ENCODE data around the gene HAND1. TPM values are rescaled to one million over a fixed set of nuclear protein-coding genes. Genes with fewer than 3 reads are reported as not detected.

HAND1 gene
- polyA plus RNA-seq, 6 donors from 2014 or later = not detected

DNA sequence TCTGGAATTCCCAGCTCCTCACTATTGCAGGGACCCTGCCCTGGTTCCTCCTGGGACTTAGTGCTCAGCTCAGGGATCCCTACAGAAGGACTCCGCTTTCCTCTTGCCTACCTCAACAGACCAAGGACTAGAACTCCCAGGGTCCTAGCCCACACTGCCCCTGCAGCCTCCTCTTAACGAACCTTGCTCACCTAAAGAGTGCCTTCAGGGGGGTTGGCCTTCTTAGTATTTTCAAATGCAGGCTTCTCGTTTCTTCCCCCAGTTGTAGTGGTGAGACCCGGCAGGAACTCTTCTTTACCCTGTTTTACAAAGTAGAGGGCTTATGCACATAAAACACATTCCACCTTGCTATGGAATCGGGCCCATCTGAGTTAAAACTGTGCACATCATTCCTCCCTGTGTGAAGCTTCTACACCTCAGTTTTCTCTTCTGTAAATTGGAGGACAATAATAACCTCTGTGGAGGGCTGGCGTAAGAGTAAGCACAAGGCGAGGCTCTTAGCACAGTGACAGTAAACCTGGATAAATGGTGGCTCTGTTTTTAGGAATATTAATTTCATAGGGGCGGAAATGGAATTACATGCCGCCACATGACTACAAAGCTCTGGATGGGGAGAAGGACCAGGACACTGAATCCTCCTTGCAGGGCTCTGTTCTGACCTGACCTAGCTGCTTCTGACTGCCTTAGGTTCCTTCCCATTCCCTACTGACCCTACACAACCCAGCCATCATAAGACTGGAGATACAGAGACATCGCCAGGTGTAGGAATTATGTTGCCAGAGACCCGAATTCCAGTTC, 3.8 kb upstream of the HAND1 start:
- ATAC-seq (ENCODE audit: low read depth in 2 of 2) = no peak
- Mint-ChIP-seq H3K27ac (peak overlapping the region in 3 of 6 donors; percentile 6 to 90 (median 26)), H3K27me3 (peaks cover 77 to 94% (median 87%) of the 10 kb centered on the region in 3 donors), H3K36me3 (peaks cover 0 to 8% of the 10 kb centered on the region in 2 donors), H3K4me1 (peaks cover 29 to 50% (median 35%) of the 10 kb centered on the region in 3 donors), H3K4me3 (peak overlapping the region in 2 of 8 donors; percentile 32 to 35), H3K9me3 (peaks cover 0 to 16% (median 5%) of the 10 kb centered on the region in 7 donors)
- no peak for DNase-seq

DNA sequence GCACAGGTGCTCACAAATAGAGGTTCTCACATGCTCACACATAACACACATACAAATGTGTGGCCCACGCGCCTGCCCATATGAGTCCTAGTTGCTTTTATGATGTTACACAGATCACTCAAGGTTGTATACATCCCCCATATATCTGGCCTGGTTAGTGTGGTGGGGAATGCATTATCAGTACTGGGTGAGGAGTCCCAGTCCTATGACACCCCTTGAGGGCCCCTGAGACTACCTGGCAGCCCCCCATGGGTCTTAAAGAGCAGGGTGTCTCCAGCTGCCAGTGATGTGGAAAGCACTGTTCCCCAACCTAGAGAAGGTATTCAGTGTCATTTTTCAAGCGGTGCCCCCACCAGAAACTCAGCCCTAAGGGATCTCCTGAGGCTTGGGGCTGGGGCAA, 2.8 kb upstream of the HAND1 start:
- Mint-ChIP-seq H3K36me3 (peaks cover 0 to 8% of the 10 kb centered on the region in 2 donors), H3K27me3 (peaks cover 75 to 94% (median 87%) of the 10 kb centered on the region in 3 donors), H3K27ac (no peak overlapping the region), H3K9me3 (peaks cover 0 to 16% (median 7%) of the 10 kb centered on the region in 7 donors), H3K4me3 (peak overlapping the region in 3 of 8 donors; percentile 2 to 16 (median 8)), H3K4me1 (peaks cover 38 to 60% (median 40%) of the 10 kb centered on the region in 3 donors)
- DNase-seq (no peak), ATAC-seq (ENCODE audit: low read depth in 2 of 2) (no peak)

DNA sequence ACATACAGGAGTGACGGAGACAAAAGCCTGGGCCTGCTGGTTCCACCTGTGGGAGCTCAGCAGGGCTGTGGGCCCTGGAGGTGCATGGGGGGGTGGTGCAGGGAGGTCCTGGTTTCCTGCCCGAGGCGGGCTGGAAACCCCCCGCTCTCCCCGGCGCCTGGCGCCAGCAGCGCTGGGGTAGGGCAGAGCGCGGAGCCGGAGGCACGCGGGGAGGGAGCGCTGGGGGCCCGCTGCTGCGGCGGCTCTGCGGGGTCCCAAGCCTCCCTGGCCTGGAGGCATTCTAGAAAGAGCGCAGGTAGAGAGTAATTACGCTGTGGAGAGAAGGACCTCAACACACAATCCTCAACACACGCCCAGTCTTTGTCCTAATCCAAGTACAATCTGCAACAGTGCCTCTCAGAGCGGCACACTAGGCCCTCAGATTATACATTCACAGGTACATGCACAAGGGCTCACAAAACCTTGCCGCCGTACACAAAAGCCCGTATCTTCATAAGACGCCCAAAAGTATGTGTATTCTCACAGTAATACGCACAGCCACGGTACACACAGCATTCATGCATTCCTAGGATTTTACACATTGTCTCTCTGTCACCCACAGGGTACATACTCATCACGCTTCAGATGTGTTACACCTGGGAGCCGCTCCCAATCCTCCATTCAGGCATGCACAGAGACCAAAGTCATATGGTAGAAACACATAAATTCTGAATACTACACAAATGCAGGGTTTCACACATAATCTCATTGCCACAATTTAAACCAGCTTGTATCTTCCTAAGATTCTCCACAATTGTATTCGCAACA, 2.1 kb upstream of the HAND1 start:
- peak overlapping the region in 4 of 6 donors; percentile 69 to 99 (median 94) for H3K27ac Mint-ChIP-seq
- peak overlapping the region in 7 of 8 donors; percentile 8 to 88 (median 77) for H3K4me3 Mint-ChIP-seq
- ATAC-seq (ENCODE audit: low read depth in 2 of 2) (peak; percentile 52 to 60), DNase-seq (no peak)
- peaks cover 0 to 8% of the 10 kb centered on the region in 2 donors for H3K36me3 Mint-ChIP-seq
- H3K27me3 Mint-ChIP-seq = peaks cover 74 to 94% (median 87%) of the 10 kb centered on the region in 3 donors
- peaks cover 0 to 19% (median 7%) of the 10 kb centered on the region in 7 donors for H3K9me3 Mint-ChIP-seq
- H3K4me1 Mint-ChIP-seq = peaks cover 42 to 66% (median 45%) of the 10 kb centered on the region in 3 donors

DNA sequence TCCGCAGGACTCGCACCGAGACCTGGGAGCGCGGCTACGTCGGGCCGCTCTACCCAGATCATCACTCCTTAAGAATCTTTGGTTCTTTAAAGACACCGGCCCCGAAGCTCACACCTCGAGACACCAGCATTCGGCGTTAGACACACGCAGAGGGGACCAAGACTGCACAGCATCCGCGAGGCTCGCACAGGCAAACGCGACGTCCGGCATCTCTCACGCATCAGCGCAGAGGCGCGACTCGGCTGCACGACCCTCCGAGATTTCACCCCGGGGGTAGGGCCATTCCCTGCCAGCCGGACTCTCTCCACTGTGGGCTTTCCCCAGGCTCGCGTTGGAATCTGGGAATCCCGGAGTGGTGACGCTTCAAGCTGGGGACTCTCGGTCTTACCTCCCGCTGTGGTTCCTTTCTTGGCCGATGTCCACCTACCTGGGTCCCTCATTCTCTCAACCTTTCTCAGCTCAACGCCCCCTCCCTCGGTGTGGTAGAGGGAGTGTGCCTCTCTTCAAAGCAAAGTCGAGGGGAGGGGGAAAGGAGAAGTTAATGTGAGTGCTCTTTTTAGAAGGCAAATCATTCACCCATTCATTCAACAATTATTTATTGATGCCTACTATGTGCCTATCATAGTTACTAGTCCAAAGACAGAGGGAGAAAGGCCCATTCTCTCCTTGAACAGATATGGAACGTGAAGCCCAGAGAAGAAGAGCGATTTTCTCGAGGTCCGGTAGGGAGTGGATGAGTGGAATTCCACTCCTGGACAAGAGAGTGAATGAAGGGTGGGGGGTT, 1.3 kb upstream of the HAND1 start:
- H3K27ac Mint-ChIP-seq = peak overlapping the region in 5 of 6 donors; percentile 36 to 99 (median 92)
- peak overlapping the region; percentile 42 to 91 (median 82) for H3K4me3 Mint-ChIP-seq
- peaks cover 49 to 73% (median 51%) of the 10 kb centered on the region in 3 donors for H3K4me1 Mint-ChIP-seq
- H3K9me3 Mint-ChIP-seq = peaks cover 0 to 26% (median 10%) of the 10 kb centered on the region in 7 donors
- DNase-seq (no peak), ATAC-seq (ENCODE audit: low read depth in 2 of 2) (no peak)
- peaks cover 74 to 94% (median 87%) of the 10 kb centered on the region in 3 donors for H3K27me3 Mint-ChIP-seq
- peaks cover 0 to 8% of the 10 kb centered on the region in 2 donors for H3K36me3 Mint-ChIP-seq

DNA sequence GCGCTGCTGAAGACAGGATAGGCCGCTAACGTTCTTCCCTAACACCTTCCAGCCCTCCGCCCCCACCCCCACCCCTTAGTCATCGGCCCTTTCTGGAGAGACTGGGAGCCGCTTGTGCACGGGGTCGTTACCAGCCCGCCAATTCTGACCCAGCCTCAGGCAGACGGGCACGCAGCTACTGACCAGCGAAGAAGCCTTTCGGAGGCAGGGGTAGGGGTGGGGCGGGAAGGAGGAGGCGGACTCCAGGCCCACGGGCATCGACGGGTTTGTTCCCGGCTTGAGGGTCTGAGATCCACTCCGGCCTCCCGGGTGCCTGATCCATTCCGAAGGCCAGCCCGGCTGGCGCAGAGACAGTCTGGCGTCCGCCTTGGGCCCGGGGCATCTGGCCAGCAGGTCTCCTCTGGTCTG, 729 bp upstream of the HAND1 start:
- no peak for DNase-seq

DNA sequence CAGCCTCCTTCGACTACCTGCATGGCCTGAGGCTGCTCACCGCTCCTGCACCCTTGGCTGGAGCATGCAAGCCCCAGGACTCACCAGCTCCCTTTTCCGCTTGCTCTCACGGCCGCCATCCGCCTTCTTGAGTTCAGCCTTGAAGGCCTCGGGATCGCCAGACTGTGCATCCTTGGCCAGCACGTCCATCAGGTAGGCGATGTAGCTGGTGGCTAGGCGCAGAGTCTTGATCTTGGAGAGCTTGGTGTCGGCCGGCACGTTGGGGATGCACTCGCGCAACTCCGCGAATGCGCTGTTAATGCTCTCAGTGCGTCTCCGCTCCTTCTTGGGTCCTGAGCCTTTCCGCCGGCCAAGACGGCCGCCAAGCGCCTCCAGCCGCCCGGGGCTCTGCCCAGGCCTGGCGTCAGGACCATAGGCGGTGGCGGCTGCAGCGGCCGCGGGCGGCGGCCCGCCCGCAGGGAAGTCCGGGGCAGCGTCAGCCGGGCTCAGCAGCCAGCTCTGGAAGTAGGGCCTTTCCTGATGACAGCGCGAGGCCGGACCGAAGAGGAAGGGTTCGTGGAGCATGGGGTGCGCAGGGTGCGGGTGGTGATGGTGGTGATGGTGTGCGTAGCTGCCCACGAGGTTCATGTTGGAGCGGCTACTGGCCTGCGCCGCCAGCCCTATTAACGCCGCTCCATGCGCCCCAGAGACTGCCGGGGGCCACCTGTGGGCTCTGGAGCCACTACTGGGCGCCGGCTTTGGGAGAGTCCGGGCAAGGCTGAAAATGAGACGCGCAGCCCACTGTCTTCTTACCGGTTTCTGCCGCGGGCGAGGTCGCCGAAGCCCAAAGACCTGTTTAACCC, 424 bp downstream of the HAND1 start:
- peaks cover 70 to 94% (median 87%) of the 10 kb centered on the region in 3 donors for H3K27me3 Mint-ChIP-seq
- H3K36me3 Mint-ChIP-seq = peaks cover 0 to 8% of the 10 kb centered on the region in 2 donors
- H3K9me3 Mint-ChIP-seq = peaks cover 0 to 34% (median 4%) of the 10 kb centered on the region in 7 donors
- DNase-seq (no peak), ATAC-seq (ENCODE audit: low read depth in 2 of 2) (no peak)
- H3K4me1 Mint-ChIP-seq = peaks cover 53 to 74% (median 60%) of the 10 kb centered on the region in 3 donors
- H3K27ac Mint-ChIP-seq = peak overlapping the region in 4 of 6 donors; percentile 28 to 93 (median 63)
- H3K4me3 Mint-ChIP-seq = peak overlapping the region; percentile 47 to 89 (median 86)

More for the DNA sequence above, 729 bp upstream of the HAND1 start:
- Mint-ChIP-seq H3K27ac (peak overlapping the region in 1 of 6 donors; percentile 97), H3K9me3 (peaks cover 0 to 32% (median 7%) of the 10 kb centered on the region in 7 donors), H3K4me3 (peak overlapping the region in 7 of 8 donors; percentile 3 to 91 (median 77)), H3K27me3 (peaks cover 74 to 94% (median 87%) of the 10 kb centered on the region in 3 donors), H3K4me1 (peaks cover 52 to 73% (median 53%) of the 10 kb centered on the region in 3 donors), H3K36me3 (peaks cover 0 to 8% of the 10 kb centered on the region in 2 donors)
- ATAC-seq (ENCODE audit: low read depth in 2 of 2) = no peak

DNA sequence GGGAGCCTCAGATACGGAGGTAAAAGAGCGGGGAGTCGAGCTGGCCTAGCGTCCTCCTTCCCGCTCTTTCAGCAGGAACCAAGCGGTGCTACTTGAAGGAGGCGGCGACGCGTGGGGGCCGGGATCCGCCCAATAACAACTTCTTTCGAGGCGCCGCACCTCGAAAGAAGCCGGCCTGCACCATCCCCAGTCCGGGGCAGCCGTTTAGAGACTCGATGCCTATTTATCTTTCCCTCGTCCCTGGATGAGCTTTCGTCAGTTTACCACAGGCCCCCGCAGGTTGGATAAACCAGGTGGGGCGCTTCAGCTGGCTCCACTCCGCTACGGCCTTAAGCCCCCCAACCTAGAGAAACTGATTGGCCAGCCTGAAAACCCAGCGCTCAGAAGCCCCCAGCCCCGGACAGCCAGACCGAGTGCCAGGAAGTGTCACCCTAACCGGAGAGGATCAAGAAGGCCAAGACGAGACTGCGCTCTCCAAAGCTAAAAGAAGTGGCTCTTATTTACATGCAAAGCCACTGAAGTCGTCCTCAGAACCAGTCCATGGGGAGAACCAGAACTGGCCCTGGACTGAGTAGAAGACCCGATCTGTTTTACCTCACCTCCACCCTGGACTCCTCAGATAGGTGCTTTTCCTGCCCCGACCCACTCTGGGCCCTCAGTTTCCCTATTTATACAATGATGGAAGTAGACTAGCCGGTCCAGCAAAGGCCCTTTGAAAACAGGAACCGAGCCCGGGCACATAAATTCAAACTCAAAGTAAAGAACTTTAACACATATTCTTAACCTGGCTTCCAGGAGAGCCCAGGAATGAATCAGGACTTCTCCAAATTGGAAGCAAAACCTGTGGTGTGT, 1.4 kb downstream of the HAND1 start:
- peaks cover 0 to 34% (median 4%) of the 10 kb centered on the region in 7 donors for H3K9me3 Mint-ChIP-seq
- ATAC-seq (ENCODE audit: low read depth in 2 of 2) (no peak), DNase-seq (no peak)
- H3K36me3 Mint-ChIP-seq = peaks cover 0 to 8% of the 10 kb centered on the region in 2 donors
- H3K27me3 Mint-ChIP-seq = peaks cover 71 to 88% (median 82%) of the 10 kb centered on the region in 3 donors
- H3K4me3 Mint-ChIP-seq = peak overlapping the region; percentile 47 to 89 (median 86)
- H3K4me1 Mint-ChIP-seq = peaks cover 55 to 70% (median 60%) of the 10 kb centered on the region in 3 donors
- peak overlapping the region in 5 of 6 donors; percentile 10 to 95 (median 90) for H3K27ac Mint-ChIP-seq

DNA sequence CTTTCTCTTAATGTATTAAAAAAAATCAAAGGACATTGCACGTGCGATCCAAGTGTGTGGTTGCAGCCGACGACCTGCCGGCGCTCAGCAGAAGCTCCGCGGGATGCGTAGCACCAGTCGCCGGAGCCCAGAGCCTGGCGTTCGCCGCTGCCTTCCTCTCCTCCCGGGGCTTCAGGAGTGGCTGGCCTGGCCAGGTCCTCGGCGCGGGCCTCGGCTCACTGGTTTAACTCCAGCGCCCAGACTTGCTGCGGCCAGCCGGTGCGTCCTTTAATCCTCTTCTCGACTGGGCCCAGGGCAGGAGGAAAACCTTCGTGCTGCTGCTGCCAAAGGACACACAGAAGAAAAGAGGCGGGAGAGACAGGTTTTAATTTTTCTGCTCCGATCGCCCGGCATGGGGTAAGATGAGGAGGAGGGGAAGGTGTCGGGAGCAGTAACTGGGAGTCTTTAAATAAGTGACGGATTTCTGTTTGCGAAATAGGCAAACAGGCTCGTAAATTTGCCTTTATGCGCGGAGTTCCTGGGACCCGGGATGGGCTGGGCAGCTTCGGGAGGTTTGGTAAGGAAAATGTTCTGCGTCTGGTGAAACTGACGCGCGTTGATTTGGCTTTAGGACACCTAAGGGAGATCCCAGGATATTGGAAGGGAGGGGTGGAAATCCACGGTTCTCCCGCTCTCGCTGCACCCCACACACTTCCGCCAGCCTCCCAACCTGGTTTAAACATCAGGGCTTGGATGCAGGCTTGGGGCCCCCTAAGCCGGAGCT, 2.3 kb downstream of the HAND1 start:
- DNase-seq (no peak), ATAC-seq (ENCODE audit: low read depth in 2 of 2) (no peak)
- peaks cover 0 to 8% of the 10 kb centered on the region in 2 donors for H3K36me3 Mint-ChIP-seq
- peak overlapping the region; percentile 47 to 89 (median 84) for H3K4me3 Mint-ChIP-seq
- H3K4me1 Mint-ChIP-seq = peaks cover 55 to 69% (median 60%) of the 10 kb centered on the region in 3 donors
- H3K27me3 Mint-ChIP-seq = peaks cover 77 to 88% (median 82%) of the 10 kb centered on the region in 3 donors
- peak overlapping the region in 3 of 6 donors; percentile 32 to 98 (median 53) for H3K27ac Mint-ChIP-seq
- peaks cover 0 to 34% (median 4%) of the 10 kb centered on the region in 7 donors for H3K9me3 Mint-ChIP-seq

DNA sequence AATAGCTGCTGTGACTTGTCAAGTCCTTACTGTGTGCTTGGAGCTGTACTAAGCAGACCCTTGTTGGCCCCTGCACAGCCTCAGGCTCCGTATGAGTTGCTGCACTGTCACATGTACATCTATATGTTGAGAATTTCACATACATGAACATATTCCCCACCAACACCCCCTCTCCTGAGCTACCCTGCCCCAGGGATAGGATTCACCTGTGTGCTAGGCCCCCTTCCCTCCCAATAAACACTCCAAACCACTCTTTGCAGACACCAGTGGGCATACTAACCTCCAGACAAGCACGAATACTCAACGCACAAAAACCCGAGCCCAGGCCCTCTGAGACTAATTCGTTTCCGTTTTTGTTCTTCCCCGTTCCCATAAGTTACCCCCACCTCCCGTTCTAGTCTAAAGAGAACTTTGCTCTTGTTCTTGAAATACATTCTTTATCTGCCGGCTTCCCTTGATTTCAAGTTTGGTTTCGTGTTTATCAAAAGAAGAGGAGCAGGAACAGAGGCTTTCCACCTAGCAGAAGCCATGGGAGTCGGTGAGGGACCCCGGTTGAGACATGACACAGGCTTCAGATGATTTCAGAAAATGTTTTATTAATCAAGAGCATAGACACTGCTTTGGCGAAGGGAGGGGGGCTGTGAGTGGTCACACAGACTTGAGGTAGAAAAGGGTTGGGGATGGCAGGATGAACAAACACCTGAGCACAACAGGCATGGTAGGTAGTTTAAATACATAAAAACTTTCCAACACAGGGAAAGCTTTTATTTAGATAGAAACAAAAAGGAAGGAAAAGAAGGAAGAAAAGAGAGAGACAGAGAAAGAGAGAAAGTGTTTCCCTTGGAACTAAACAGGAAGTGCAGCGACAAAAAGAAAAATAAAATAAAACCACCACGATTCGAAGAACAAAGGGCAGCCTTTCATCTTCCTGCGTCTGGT, 3.4 kb downstream of the HAND1 start:
- H3K36me3 Mint-ChIP-seq = peaks cover 0 to 6% of the 10 kb centered on the region in 2 donors
- H3K27ac Mint-ChIP-seq = peak overlapping the region in 5 of 6 donors; percentile 17 to 95 (median 80)
- peak overlapping the region; percentile 47 to 89 (median 80) for H3K4me3 Mint-ChIP-seq
- DNase-seq (no peak), ATAC-seq (ENCODE audit: low read depth in 2 of 2) (no peak)
- peaks cover 48 to 61% (median 56%) of the 10 kb centered on the region in 3 donors for H3K4me1 Mint-ChIP-seq
- H3K27me3 Mint-ChIP-seq = peaks cover 78 to 88% (median 82%) of the 10 kb centered on the region in 3 donors
- peaks cover 0 to 27% (median 2%) of the 10 kb centered on the region in 7 donors for H3K9me3 Mint-ChIP-seq
